Left lobe of liver (tissue), 2 donors: Measurements from ENCODE around the gene AQP1. TPM values are rescaled to one million over a fixed set of nuclear protein-coding genes. Genes with fewer than 3 reads are reported as not detected.

ENCODE experiments used
- ATAC-seq: fragments of 200-7000 bp; cut with Tn5 transposase; one replicate; pipeline ENCODE4 v1.9.1; 2020; ENCODE audit warnings: mild to moderate bottlenecking, moderate library complexity
- DNase-seq: peaks from one replicate; pipeline ENCODE4 v3.0.0-alpha.2; 2020; ENCODE audit warnings: low spot score
- total RNA-seq: library from RNA; stranded (reverse); gene quantifications from one replicate; pipeline ENCODE4 v1.2.1, GENCODE V29; 2021
- donor health status: DM: no; HTN: no; CAD: no; lungs with moderate emphysema.
- donor health status: DM: no; HTN: yes; CAD: no.

AQP1 gene
- 16.6 TPM for total RNA-seq

DNA sequence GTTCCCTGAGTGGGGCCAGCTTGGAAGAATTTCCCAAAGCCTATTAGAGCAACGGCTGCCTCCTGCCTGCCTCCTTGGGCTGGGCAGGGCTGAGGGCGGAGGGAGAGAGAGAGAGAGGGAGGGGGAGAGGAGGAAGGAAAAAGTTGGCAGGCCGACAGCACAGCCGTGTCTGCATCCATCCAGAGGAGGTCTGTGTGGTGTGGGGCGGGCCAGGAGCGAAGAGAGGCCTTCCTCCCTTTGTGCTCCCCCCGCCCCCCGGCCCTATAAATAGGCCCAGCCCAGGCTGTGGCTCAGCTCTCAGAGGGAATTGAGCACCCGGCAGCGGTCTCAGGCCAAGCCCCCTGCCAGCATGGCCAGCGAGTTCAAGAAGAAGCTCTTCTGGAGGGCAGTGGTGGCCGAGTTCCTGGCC is at the start of gene AQP1:
Gene AQP1, plus strand, starts transcription at position 293 of the 409 bp plus-strand sequence. Its CDS starts 57 bp downstream, at position 350.
- DNase-seq (no peak), ATAC-seq (peak; percentile 20)

DNA sequence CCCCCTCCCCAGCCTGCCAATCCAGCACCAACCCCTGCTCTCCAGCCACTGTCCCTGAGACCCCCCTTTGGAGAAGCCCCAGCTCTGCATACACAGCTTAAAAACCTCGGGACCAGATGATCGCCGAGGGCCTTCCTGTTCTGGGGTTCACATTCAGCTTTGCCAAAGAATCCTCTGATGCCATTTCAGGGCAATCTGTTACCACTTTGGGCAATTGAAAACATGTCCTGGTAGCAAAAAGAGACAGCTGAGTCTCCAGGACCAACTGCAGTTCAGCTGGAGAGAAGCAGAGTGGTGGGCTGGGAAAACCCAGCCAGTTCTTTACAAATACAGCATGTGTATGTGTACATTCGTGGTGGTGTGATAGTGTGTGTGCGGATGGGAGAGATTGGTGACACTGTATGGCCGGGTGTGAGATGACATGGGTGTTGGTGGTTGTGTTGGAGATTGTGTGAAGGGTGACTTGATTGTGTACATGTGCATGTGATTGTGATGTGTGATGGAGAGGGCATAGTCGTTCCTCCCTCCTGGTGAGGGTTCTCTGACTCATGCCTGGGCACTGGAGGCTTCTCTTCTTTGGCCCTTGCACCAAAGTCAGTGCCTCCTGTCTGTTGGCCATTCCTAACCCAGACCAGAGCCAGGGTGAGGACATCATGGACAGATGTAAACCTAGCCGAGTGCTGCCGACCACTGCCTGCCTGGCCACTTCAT is 48.5 kb upstream of the AQP1 start:
- no peak for ATAC-seq
- no peak for DNase-seq

DNA sequence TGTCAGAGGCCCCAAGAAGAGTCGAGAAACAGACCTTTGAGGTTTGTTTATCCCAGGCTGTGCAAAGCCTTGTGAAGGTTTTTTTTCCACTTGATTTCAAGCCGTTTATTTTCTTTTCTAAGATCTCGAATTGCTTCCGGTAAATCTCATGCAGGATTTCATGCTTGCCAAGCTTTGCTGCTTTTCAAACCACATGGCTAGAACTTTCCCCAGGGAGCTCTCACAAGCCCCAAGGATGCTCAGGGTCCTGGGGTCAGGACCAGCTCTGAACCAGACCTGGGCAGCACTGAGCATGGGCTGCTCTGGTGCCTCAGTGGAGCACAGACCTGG is 48.0 kb upstream of the AQP1 start:
- DNase-seq (no peak), ATAC-seq (no peak)

DNA sequence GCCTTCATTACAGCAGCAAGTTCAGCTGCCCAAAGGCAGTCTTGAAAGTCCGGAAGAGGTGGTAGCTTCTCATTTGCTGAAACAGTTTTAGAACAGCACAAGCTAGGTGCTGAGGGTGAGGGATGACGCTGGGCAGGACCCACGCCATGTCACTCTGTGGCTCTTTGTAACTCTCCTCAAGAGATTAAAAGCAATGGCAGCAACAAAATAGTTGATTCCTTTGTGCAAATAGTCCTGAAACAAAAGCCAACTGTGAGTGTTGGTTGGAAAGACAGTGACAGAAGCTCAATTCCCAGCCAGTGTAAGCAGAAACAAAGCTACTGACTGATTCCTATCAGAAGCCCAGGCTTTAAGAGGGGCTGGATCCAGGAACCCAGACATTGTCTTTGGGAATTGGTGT is 47.6 kb upstream of the AQP1 start:
- ATAC-seq = no peak
- no peak for DNase-seq

DNA sequence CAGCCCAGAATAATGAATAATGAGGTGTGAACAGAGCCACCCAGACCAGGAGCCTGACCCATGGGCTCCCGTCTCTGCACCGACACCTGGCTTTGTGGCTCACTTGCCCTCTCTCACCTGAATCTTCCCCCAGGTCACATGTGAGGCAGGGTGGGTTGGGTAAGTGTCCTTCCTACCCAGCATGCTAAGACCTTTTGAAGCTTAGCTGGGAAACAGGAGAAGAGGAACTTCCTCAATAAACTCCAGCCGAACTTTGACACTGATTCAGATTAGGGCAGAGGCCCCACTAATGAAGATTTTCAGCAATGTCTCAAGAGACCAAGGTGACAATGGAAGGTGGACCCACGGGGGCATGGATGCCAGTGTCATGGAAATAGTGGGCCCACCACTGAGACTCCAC is 46.6 kb upstream of the AQP1 start:
- ATAC-seq (no peak), DNase-seq (no peak)

DNA sequence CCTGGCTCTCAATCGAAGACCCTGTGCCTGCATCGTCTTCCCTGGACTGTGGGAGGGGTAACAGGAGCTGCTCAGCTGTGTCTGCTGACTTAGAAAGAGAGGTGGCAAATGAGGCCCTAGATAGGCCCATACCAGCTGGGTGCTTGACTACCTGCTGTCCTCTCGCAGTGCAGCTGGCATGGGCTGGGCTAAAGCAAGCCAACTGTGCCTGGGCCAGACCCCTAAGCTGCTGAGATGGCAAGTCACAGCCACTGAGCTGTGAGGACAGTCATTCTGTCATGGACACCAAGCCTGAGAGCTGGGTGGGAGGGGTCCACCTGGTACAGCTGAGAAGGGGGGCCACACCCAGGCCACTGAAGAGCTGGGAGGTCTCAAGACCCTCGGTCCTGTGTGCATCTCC is 45.8 kb upstream of the AQP1 start:
- no peak for ATAC-seq
- no peak for DNase-seq

DNA sequence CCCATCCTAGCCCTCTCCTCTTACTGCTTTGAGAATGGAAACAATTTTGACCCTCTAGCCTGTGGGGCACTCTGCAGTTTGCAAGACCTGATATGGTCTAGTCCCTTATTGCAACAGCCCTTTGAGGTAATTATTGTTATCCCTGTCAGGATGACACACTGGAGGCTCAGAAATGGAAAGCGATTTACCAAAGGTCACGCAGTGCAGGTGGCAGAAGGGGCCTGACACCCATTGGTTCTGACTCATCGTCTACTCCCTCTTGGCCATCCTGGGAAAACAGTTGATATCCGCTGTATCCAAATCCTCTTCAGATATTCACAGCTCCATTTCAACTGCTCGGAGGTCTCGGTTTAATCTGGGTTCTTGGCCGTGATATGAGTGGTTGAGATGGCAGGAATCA is 44.7 kb upstream of the AQP1 start:
- peak; percentile 23 for ATAC-seq
- DNase-seq = no peak

DNA sequence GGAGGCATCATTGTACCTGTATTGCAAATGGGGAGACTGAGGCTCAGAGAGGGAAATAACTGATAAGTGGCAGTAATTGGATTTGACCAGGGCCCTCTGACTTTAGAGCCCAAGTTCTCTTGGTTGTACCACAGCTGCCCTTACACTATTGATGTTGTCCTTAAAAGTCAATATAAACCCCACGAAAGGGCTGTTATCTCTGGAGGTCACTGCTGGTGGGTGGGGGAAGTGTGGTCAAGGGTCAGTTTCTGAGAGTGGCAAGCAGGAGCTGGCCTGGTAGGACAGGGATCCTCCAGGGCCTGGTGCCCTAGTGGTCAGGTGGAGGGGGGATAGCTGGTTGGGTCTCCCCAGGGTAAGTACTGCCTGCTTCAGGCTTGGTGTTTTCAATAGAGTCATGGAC is 44.2 kb upstream of the AQP1 start:
- DNase-seq = peak; percentile 58
- ATAC-seq = peak; percentile 77

DNA sequence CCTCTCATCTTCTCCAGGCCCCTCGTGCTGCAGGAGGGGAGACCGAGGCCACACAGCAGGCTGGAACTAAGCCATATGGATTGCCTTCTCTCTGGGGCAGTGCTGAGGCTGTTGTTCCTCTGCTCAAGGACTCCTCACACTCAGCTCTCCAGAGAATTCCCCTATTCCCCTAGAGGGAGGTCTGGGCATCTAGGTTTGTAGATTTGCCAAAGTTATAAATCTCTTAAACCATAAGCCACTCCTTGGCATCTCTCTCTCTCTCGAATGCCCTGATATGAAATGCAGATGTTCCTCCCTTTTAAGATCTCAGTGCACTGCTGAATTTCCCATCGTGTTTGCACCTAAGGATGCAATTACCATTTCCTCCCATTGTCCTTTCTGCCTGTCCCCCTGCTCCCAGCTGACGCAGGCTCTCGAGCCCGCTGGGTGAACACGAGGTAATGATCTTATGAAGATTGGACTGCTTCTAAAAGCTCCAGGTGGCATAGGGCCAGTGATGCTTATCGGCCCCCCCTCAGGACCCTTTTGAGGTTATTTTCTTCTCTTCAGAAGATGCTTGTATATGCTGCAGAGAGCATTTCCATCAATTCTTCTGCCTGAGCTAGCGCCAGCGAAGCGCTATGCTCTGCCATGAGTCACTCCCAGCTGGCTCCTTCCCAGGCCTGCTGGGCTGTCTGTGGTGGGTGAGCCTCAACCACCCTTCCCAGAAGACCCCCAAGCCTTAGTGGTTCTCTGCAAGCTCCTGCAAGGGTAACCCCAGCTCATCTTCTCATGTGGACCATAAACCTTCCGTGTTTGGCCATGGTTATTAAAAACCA is 41.6 kb upstream of the AQP1 start:
- no peak for DNase-seq

DNA sequence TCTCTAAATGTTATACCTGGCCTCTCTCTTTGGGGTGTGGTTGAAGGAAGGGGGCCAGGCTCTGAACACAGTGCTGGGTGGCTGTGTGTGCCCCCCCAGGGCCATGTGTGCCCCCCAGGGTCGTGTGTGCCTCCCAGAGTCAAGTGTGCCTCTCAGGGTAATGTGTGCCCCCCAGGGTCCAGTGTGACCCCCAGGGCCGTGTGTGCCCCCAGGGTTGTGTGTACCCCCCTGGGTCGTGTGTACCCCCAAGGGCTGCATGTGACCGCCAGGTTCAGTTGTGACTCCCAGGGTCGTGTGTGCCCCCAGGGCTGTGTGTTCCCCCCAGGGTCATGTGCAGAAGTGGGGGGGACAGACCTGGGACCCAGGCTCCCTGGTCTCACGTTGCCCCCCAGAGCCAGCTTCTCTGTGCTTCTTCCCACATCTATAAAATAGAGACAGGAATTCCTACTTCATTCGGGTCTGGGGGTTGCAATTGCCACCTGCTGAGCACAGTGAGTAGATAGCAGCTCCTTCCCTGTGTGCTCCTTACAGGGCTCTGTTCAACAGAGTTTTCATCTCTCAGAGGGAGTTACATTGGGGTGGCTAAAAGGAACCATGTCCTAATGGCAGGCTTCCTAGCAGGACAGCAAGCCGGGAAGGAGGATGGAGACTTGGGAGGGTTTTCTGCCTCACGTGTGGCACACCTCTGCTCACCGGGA is 40.7 kb upstream of the AQP1 start:
- DNase-seq = no peak
- ATAC-seq = no peak

More for the DNA sequence above, 41.6 kb upstream of the AQP1 start:
- no peak for ATAC-seq

DNA sequence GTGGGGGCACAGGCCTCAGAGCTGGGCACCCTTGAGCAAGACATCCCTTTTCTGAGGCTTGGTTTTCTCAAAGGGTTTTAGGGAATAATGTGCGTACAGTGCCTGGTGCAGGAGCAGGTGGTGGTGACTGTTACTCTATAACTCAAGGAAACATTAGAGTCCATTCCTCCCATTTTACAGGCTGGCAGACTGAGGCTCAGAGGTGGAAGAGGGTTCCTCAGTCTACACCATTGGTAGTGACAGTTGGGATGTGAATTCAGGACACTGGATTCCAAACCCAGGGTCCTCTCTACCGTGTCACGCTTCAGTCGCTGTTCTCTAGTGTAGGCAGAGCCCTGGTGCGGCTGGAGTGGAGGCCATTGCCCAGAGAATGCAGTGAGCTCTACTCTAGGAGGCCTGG is 40.0 kb upstream of the AQP1 start:
- ATAC-seq (no peak), DNase-seq (no peak)

DNA sequence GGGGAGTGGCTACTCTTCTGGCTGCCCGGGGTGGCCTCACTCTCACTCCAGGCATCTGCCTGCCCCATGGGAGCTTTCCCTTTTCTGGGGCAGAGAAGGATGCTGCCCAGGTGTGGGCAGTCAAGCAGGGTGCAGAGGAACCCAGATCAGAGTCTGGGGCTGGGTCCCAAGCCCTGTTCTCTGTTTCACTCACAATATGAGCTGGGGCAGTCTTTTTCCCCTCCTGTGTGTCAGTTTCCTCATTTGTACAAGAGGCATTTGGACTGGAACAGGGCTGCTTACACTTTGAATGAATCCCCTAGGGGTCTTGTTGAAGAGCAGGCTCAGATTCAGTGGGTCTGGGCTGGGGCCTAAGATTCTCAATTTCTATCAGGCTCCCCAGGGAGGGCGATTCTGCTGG is 38.4 kb upstream of the AQP1 start:
- DNase-seq (no peak), ATAC-seq (no peak)

DNA sequence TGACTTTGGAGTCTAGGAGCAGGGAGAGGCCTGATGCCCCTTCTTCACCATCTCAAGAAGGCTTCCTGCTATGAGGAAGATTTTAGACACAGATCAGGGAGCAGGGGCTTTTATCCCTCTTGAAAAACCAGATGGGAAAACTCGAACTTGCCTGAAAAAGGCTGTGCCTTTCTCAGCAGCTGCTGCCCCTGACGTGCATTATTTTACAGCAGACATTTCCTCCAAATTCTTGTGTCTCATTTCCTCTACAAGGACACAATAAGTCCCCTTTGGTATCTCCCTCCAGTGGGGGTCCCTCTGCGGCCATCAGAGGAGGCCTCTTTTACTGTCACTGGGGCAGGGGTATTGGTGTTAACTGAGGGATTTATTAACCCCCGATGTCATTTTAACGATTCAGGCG is 38.0 kb upstream of the AQP1 start:
- DNase-seq = no peak
- no peak for ATAC-seq

DNA sequence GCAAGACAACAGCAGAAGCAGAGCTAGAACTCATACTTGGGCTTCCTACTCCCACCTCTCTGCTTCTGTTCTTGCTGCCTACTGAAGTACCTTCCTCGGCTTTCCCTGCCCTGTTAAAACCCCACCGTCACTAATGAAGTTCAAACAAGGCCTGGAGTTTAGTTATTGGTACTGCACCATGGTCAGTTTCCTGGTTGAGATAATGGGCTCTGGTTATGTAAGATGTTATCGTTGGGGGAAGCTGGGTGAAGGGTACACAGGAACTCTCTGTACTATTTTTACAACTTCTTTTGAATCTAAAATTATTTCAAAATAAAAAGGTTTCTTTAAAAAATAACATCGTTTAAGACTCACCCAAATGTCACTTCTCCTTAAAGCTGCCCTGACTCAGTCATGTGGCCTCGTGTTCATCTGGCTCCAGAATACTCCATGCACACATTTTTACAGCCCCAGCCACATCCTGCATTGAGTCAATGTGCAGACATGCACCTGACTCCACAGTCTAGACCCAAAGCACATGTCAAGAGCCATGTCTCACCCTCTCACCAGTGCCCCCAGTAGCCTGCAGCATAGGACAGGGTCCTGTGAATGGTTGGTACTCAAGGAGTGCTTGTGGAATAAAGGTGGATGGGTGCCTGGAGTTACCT is 36.9 kb upstream of the AQP1 start:
- DNase-seq = no peak
- no peak for ATAC-seq

DNA sequence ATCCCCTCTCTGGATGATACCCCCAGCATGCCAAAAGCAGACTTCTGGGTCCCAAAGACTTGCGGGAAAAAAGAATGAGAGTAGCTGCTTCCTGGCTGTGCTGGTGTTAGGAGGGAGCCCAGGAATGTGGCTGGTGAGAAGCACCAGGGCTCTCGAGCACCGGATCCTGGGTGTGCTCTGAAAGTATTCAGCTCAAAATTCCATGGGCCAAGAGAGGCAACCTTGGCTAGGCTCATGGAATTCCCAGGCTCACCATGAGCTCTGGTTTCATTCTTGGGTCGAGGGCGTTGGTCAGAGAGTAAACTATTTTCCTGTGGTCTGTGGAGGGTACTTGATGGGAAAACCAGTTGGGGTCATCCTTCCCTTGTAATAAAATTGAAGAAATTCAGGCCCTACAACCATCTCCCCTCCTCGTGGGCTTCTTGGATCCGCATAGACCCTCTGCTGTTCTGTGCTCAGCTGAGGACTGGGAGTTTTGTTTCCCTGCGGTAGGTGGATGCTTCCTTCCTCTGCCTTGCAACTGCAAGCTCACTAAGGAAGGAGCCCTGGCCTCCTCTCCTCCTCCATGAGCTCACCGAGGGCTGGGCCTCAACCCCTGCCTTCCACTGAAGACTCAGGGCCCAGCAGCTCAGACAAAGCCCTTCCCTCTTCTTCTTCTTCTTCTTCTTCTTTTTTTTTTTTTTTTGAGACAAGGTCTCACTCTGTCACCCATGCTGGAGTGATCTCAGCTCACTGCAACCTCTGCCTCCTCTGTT is 34.5 kb upstream of the AQP1 start:
- no peak for DNase-seq
- ATAC-seq = no peak

DNA sequence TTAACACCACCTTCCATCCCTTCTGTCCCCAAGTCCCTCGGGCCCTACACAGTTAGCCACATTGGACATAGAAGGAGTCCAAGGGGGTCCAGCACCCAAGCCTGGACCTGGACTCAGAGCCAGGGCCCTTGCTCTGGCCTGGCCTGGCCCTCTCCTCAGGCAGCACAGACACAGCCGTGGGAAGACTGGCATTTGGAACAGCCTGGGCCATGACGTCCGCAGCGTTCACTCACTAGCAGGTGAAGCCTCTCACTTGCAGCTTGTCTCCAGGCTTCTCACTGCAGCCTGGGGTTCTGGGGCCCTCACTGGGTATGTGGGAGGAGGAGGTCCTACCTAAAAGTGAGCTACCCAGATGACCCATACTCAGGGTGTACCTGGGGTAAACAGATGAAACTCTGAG is 33.7 kb upstream of the AQP1 start:
- ATAC-seq (no peak), DNase-seq (no peak)

DNA sequence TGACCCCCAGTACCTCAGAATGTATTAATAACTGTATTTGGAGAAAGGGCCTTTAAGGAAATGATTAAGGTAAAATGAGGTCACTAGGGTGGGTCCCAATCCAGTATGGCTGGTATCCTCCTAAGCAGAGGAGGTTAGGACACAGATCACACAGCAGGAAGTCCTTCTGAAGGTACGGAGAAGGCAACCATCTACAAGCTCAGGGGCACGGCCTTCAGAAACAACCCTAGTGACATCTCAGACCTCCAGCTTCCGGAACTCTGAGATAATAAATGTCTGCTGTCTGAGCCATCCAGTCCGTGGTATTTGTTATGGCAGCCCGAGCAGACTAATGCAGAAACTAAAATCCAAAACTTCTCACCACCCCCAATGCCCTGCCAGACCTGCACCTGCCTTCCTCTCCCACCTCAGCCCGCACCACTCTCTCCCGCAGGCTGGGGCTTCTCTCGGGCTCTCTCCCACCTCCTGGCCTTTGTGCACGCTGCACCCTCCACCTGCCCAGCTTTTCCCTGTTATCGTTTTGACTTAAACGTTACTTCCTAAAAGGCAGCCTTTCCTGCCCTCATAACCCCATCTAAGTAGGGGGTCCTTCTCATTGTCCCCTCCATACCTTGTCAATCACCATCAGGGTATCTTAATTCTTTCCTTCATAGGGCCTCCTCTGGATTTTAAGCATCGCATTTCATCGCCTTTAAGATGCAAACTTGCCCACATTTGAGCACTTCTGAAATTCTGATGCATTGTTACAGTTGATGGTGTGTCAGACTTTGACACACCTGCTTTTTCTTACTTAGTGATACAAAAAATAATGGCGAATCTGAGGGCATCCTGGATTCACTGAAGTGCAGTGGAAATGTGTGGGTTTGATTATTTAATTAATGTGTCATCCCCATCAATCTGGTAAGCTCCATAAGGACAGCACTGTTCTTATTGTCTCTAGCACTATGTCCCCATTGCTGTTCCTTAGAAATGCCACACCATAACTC is 32.2 kb upstream of the AQP1 start:
- ATAC-seq (no peak), DNase-seq (no peak)

DNA sequence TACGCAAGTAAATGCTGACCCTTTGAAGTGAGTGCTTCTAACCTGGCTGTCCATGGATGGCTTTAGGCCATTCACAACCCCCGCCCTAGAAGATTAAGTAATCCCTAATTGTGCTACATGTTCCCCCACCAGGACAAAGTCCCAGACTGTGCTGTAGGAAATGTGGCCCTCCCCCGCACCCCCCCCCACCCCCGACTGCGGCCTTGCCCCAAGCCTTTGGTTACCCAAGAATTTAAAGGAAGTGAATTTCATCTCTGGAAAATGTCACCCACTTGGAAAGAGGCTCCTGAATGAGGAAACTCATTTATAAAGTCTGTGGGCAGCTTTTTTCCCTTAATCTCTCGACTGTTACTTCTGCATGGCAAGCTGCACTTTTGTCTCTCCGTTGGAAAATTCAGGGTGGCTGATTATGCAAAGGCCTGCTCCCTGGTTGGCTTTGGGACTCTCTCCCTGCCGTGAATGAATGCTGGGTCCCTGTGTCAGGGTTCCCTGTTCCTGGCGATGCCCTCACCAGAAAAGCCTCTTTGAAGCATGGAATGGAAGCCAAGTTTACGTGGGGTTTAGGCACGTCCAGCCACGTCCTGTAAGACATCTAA is 31.4 kb upstream of the AQP1 start:
- ATAC-seq = peak; percentile 75

DNA sequence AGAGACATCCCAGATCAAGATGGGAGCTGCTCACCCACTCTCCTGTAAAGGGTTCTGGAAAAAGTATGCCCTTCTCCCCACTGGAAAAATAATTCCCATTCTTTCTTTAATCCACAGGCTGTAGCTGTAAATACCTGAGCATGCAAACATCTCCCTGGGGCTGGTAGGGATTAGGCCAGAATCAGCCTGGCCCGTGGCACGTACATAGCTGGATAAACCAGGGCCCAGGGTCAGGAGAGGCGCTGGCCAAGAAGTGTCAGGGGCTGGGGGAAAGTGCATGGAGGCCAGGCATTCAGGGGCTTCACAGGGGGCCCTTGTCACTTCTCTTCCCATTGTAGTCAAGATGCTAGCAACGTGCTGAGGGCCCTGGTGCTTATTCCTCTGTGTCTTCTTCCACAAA is 30.7 kb upstream of the AQP1 start:
- no peak for DNase-seq
- no peak for ATAC-seq

More for the DNA sequence above, 31.4 kb upstream of the AQP1 start:
- no peak for DNase-seq
